Progenitor cell of endocrine pancreas (in vitro differentiated cells): ENCODE results near the gene CRYBG2. TPM values are rescaled to one million over a fixed set of nuclear protein-coding genes. Genes with fewer than 3 reads are reported as not detected.
"Not testable (repeated sequence)": the region's sequence is repeated elsewhere in the genome, so short reads cannot be mapped to it uniquely, and the experiment has no call there.

Experiments
- DNase-seq: peaks from one replicate; pipeline ENCODE4 v3.0.0; 2021; ENCODE audit warnings: low spot score; ENCODE audit not compliant: unreplicated experiment
- H3K27ac Mint-ChIP-seq: 2 replicates; pipeline ENCODE4 v1.8.0; 2021; ENCODE audit warnings: mild to moderate bottlenecking, moderate library complexity, mixed read lengths
- H3K27me3 Mint-ChIP-seq: 2 replicates; pipeline ENCODE4 v1.8.0; 2021; ENCODE audit warnings: mixed read lengths
- H3K36me3 Mint-ChIP-seq: 2 replicates; pipeline ENCODE4 v1.8.0; 2022; ENCODE audit warnings: mixed read lengths; ENCODE audit not compliant: insufficient read depth
- H3K4me1 Mint-ChIP-seq: 2 replicates; pipeline ENCODE4 v1.8.0; 2021; ENCODE audit warnings: low read depth, mixed read lengths
- H3K4me3 Mint-ChIP-seq: 2 replicates; pipeline ENCODE4 v1.8.0; 2021; ENCODE audit warnings: low read depth, mild to moderate bottlenecking, moderate library complexity, mixed read lengths
- H3K9me3 Mint-ChIP-seq: 2 replicates; pipeline ENCODE4 v1.8.0; 2021; ENCODE audit warnings: low read depth, mixed read lengths
- total RNA-seq: library from RNA; stranded (reverse); gene quantifications from 2 replicates; pipeline ENCODE4 v1.2.1, GENCODE V29; 2021
- TF ChIP-seq, protein P1 (sequence below): fragments of 200-600 bp; sonication (generic); IDR thresholded peaks from one replicate; pipeline ENCODE4 v1.5.0; 2021; ENCODE audit warnings: antibody characterized with exemption, mild to moderate bottlenecking; ENCODE audit not compliant: unreplicated experiment

CRYBG2 gene
- total RNA-seq, 1 donor from 2014 or later: 13.8 TPM

- Mint-ChIP-seq H3K27ac (no peak overlapping the region), H3K27me3 (no peaks in the 10 kb centered on the region), H3K4me3 (no peak overlapping the region)
These were observed 30.1 kb upstream of the CRYBG2 start for GRCh38 chr1:26384076-26384475.

DNA sequence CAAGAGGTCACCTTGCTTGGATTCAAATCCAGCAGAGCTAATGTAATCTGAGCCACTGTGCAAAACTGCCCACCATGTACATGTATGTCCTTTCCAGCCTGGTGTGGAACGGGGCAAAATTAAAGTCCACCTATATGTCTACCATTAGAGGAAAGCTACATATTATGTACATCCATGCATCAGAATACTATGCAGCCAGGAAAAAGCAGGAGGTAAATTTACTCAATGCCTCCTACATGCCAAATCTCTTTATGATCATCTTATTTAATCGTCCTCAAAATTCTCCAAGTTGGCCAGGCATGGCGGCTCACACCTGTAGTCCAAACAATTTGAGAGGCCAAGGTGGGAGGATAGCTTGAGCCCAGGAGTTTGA, 24.9 kb upstream of the CRYBG2 start:
- no peak overlapping the region for H3K4me3 Mint-ChIP-seq
- no peak for DNase-seq
- no peak overlapping the region for H3K27ac Mint-ChIP-seq
- peaks cover 6% of the 10 kb centered on the region for H3K27me3 Mint-ChIP-seq
- H3K9me3 Mint-ChIP-seq: no peaks in the 10 kb centered on the region
- H3K36me3 Mint-ChIP-seq: no peaks in the 10 kb centered on the region
- no peaks in the 10 kb centered on the region for H3K4me1 Mint-ChIP-seq
- TF ChIP-seq, protein P1, sequence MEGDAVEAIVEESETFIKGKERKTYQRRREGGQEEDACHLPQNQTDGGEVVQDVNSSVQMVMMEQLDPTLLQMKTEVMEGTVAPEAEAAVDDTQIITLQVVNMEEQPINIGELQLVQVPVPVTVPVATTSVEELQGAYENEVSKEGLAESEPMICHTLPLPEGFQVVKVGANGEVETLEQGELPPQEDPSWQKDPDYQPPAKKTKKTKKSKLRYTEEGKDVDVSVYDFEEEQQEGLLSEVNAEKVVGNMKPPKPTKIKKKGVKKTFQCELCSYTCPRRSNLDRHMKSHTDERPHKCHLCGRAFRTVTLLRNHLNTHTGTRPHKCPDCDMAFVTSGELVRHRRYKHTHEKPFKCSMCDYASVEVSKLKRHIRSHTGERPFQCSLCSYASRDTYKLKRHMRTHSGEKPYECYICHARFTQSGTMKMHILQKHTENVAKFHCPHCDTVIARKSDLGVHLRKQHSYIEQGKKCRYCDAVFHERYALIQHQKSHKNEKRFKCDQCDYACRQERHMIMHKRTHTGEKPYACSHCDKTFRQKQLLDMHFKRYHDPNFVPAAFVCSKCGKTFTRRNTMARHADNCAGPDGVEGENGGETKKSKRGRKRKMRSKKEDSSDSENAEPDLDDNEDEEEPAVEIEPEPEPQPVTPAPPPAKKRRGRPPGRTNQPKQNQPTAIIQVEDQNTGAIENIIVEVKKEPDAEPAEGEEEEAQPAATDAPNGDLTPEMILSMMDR: no peak

More at GRCh38 chr1:26384076-26384475, 30.1 kb upstream of the CRYBG2 start:
- DNase-seq: no peak
- TF ChIP-seq, protein P1: no peak
- no peaks in the 10 kb centered on the region for H3K4me1 Mint-ChIP-seq
- no peaks in the 10 kb centered on the region for H3K36me3 Mint-ChIP-seq
- no peaks in the 10 kb centered on the region for H3K9me3 Mint-ChIP-seq

DNA sequence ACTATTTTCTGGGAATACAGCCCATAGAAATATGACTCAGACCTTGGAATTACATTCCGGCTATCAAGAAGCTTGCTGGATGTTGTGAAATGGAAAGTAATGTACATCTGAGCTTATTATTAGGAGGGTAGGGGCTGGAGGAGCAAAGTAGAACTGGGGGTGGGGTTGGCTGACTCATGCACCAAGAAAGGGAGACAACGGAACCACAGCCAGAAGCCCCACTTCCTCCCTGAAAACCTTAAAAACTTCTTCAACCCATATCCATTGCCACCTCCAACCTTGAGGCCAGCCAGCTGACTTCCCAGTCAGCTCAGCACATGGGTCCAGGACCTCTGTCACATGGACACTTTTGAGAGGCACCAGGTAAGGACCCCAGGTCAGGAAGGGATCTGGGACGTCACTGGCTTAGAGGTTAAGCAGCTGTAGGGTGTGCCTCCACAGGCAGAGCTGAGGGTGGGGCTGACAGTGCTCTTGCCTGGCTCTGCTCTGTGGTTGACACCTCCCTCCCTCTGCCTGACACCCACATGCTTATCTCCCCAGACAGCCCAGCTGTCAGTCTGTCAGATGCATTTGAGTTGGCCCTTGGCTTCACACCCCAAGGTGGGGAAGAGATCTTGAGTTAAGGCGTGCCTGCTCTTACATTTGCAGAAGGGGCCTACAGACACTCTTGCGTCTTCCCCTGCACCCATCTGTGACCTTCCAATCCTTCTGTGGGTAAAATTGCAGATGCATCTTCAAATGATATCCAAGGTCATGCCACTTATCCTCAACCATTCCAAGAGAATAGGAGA, 24.4 kb upstream of the CRYBG2 start:
- TF ChIP-seq, protein P1: no peak
- DNase-seq: no peak
- Mint-ChIP-seq H3K36me3 (no peaks in the 10 kb centered on the region), H3K27ac (no peak overlapping the region), H3K9me3 (no peaks in the 10 kb centered on the region), H3K27me3 (peaks cover 11% of the 10 kb centered on the region), H3K4me1 (no peaks in the 10 kb centered on the region), H3K4me3 (no peak overlapping the region)

DNA sequence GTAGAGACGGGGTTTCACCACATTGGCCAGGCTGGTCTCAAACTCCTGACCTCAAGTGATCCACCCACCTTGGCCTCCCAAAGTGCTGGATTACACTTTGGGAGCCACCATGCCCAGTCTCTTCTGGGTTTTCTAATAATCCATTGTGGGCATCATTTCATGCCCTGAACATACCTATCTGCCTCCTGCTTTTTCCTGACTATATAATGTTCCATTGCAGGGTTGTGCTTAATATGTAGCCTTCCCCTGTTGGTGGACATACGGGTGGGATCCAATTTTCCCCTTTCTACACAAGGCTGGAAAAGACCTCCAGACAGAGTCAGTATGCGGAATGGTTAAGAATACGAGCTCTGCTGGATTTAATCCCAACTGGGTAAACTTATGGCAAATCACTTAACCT, 22.1 kb upstream of the CRYBG2 start:
- Mint-ChIP-seq H3K4me3 (no peak overlapping the region), H3K36me3 (no peaks in the 10 kb centered on the region), H3K27me3 (peaks cover 11% of the 10 kb centered on the region), H3K4me1 (no peaks in the 10 kb centered on the region), H3K9me3 (no peaks in the 10 kb centered on the region), H3K27ac (no peak overlapping the region)
- TF ChIP-seq, protein P1: no peak
- DNase-seq: no peak

- Mint-ChIP-seq H3K27me3 (peaks cover 14% of the 10 kb centered on the region), H3K9me3 (no peaks in the 10 kb centered on the region), H3K4me3 (no peak overlapping the region), H3K27ac (no peak overlapping the region), H3K36me3 (no peaks in the 10 kb centered on the region), H3K4me1 (no peaks in the 10 kb centered on the region)
- no peak for DNase-seq
- TF ChIP-seq, protein P1: no peak
These were observed 21.2 kb upstream of the CRYBG2 start for GRCh38 chr1:26375081-26375480.

GRCh38 chr1:26374361-26374760, 20.4 kb upstream of the CRYBG2 start:
- not testable (repeated sequence) for H3K27ac Mint-ChIP-seq, H3K9me3 Mint-ChIP-seq, H3K4me1 Mint-ChIP-seq, H3K4me3 Mint-ChIP-seq, H3K36me3 Mint-ChIP-seq, DNase-seq
- H3K27me3 Mint-ChIP-seq: peaks cover 14% of the 10 kb centered on the region
